ENCODE results near the gene KAZALD1. TPM values are rescaled to one million over a fixed set of nuclear protein-coding genes. Genes with fewer than 3 reads are reported as not detected.

The KAZALD1 gene
- total and polyA plus RNA-seq, 10 of the 15 experiments (the other 5 are each of a cell fraction or from before 2014, with no cell fraction given) = 0.10 to 4.3 (median 1.9) TPM

DNA sequence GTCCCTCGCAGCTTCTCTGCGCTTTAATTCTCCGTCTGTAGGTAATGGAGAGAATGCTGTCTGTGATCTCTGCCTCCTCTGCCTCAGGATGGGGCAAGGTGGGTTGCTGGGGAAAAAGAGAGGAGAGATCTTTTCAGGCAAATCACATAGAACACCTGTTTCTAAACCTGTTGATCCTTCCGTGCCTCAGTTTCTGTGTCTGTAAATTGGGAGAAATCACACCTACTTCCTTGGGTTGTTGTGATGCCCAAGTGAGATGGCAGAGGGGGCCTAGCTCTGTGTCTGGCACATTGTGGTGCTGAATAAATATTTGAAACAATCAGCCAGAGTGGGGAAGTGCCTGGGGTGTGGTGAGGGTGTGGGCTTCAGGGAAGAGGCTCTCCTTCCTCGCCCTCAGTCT, 28.8 kb downstream of the KAZALD1 start (continued):
- TF ChIP-seq, protein P1, sequence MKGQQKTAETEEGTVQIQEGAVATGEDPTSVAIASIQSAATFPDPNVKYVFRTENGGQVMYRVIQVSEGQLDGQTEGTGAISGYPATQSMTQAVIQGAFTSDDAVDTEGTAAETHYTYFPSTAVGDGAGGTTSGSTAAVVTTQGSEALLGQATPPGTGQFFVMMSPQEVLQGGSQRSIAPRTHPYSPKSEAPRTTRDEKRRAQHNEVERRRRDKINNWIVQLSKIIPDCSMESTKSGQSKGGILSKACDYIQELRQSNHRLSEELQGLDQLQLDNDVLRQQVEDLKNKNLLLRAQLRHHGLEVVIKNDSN (IDR thresholded peaks at IDR 0.05; ENCODE audit: borderline replicate concordance, extremely low read length, insufficient read depth, low read depth, low read length) = no peak
- TF ChIP-seq, protein P2, sequence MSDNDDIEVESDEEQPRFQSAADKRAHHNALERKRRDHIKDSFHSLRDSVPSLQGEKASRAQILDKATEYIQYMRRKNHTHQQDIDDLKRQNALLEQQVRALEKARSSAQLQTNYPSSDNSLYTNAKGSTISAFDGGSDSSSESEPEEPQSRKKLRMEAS (IDR thresholded peaks at IDR 0.05; ENCODE audit: low read depth, low read length) = no peak
- TF ChIP-seq FOS (IDR thresholded peaks at IDR 0.05; ENCODE audit: borderline replicate concordance, extremely low read depth, insufficient read length) = no peak
- TF ChIP-seq, protein P3, sequence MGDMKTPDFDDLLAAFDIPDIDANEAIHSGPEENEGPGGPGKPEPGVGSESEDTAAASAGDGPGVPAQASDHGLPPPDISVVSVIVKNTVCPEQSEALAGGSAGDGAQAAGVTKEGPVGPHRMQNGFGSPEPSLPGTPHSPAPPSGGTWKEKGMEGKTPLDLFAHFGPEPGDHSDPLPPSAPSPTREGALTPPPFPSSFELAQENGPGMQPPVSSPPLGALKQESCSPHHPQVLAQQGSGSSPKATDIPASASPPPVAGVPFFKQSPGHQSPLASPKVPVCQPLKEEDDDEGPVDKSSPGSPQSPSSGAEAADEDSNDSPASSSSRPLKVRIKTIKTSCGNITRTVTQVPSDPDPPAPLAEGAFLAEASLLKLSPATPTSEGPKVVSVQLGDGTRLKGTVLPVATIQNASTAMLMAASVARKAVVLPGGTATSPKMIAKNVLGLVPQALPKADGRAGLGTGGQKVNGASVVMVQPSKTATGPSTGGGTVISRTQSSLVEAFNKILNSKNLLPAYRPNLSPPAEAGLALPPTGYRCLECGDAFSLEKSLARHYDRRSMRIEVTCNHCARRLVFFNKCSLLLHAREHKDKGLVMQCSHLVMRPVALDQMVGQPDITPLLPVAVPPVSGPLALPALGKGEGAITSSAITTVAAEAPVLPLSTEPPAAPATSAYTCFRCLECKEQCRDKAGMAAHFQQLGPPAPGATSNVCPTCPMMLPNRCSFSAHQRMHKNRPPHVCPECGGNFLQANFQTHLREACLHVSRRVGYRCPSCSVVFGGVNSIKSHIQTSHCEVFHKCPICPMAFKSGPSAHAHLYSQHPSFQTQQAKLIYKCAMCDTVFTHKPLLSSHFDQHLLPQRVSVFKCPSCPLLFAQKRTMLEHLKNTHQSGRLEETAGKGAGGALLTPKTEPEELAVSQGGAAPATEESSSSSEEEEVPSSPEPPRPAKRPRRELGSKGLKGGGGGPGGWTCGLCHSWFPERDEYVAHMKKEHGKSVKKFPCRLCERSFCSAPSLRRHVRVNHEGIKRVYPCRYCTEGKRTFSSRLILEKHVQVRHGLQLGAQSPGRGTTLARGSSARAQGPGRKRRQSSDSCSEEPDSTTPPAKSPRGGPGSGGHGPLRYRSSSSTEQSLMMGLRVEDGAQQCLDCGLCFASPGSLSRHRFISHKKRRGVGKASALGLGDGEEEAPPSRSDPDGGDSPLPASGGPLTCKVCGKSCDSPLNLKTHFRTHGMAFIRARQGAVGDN (IDR thresholded peaks at IDR 0.05) = no peak
- no peak for TF ChIP-seq BMI1 (IDR thresholded peaks at IDR 0.05; ENCODE audit: borderline replicate concordance)
- TF ChIP-seq, protein P4, sequence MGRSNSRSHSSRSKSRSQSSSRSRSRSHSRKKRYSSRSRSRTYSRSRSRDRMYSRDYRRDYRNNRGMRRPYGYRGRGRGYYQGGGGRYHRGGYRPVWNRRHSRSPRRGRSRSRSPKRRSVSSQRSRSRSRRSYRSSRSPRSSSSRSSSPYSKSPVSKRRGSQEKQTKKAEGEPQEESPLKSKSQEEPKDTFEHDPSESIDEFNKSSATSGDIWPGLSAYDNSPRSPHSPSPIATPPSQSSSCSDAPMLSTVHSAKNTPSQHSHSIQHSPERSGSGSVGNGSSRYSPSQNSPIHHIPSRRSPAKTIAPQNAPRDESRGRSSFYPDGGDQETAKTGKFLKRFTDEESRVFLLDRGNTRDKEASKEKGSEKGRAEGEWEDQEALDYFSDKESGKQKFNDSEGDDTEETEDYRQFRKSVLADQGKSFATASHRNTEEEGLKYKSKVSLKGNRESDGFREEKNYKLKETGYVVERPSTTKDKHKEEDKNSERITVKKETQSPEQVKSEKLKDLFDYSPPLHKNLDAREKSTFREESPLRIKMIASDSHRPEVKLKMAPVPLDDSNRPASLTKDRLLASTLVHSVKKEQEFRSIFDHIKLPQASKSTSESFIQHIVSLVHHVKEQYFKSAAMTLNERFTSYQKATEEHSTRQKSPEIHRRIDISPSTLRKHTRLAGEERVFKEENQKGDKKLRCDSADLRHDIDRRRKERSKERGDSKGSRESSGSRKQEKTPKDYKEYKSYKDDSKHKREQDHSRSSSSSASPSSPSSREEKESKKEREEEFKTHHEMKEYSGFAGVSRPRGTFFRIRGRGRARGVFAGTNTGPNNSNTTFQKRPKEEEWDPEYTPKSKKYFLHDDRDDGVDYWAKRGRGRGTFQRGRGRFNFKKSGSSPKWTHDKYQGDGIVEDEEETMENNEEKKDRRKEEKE (IDR thresholded peaks at IDR 0.05) = no peak

All from GM12878 (cell line).